AG09319 (cell line): ENCODE measurements around the gene EHHADH.

Source experiments
- DNase-seq: peaks from one replicate; pipeline ENCODE4 v3.0.0-alpha.2; 2010; ENCODE audit warnings: low read depth; ENCODE audit errors: extremely low read depth
- CTCF ChIP-seq: IDR thresholded peaks from 2 replicates; pipeline ENCODE4 v1.5.1; 2011; ENCODE audit warnings: low read depth, mild to moderate bottlenecking, inconsistent platforms, low read length, moderate library complexity

EHHADH gene

GRCh38 chr3:185225080-185225479 is 28.8 kb downstream of the EHHADH start:
- no peak for TF ChIP-seq CTCF

GRCh38 chr3:185221203-185221602 is 32.6 kb downstream of the EHHADH start:
- no peak for DNase-seq
- no peak for TF ChIP-seq CTCF

More at GRCh38 chr3:185225080-185225479, 28.8 kb downstream of the EHHADH start:
- DNase-seq, result no peak

- TF ChIP-seq CTCF, result no peak
- DNase-seq, result no peak
Measured at GRCh38 chr3:185216607-185216958, 37.3 kb downstream of the EHHADH start.

GRCh38 chr3:185215873-185216606 is 37.8 kb downstream of the EHHADH start:
- peak; percentile 51 for TF ChIP-seq CTCF
- no peak for DNase-seq

GRCh38 chr3:185212559-185212958 is 41.3 kb downstream of the EHHADH start:
- no peak for TF ChIP-seq CTCF
- DNase-seq, result no peak

GRCh38 chr3:185212086-185212485 is 41.8 kb downstream of the EHHADH start:
- DNase-seq, result no peak
- TF ChIP-seq CTCF, result no peak

- no peak for DNase-seq
- TF ChIP-seq CTCF, result no peak
Measured at GRCh38 chr3:185210621-185211142, 43.2 kb downstream of the EHHADH start.
